HUES6 (cell line): Measurements from ENCODE around the gene PPP2R5D.

Source experiments
- H3K27ac ChIP-seq: 2 replicates; pipeline ENCODE4 v1.7.0; 2013; ENCODE audit warnings: low read depth, mild to moderate bottlenecking, low read length, inconsistent platforms
- H3K27me3 ChIP-seq: 2 replicates; pipeline ENCODE4 v1.6.1; 2013; ENCODE audit warnings: low read length; ENCODE audit not compliant: control insufficient read depth, insufficient read depth
- H3K36me3 ChIP-seq: 2 replicates; pipeline ENCODE4 v1.6.1; 2013; ENCODE audit warnings: low read length; ENCODE audit not compliant: control insufficient read depth, insufficient read depth
- H3K4me1 ChIP-seq: 2 replicates; pipeline ENCODE4 v1.6.1; 2013; ENCODE audit warnings: low read length; ENCODE audit not compliant: control insufficient read depth, insufficient read depth
- H3K4me3 ChIP-seq: 2 replicates; pipeline ENCODE4 v1.5.1; 2013; ENCODE audit warnings: low read depth, low read length
- H3K9ac ChIP-seq: one replicate; pipeline ENCODE4 v1.6.1; 2013; ENCODE audit warnings: mild to moderate bottlenecking, low read length
- H3K9me3 ChIP-seq: 2 replicates; pipeline ENCODE4 v1.6.1; 2013; ENCODE audit warnings: low read depth, low read length; ENCODE audit not compliant: control insufficient read depth, insufficient read depth

PPP2R5D gene

GRCh38 chr6:43014434-43014909 is 30.1 kb downstream of the PPP2R5D start:
- Histone ChIP-seq H3K4me1 (peaks cover 8% of the 10 kb centered on the region), H3K9me3 (no peaks in the 10 kb centered on the region), H3K27ac (no peak overlapping the region; the same call in 1 of the 2 replicates), H3K9ac (peak overlapping the region; percentile 84), H3K4me3 (peak overlapping the region; percentile 93), H3K27me3 (no peaks in the 10 kb centered on the region), H3K36me3 (peaks cover 52% of the 10 kb centered on the region)

GRCh38 chr6:43016176-43016942 is 32.0 kb downstream of the PPP2R5D start:
- Histone ChIP-seq H3K4me3 (no peak overlapping the region), H3K36me3 (peaks cover 41% of the 10 kb centered on the region), H3K9ac (no peak overlapping the region), H3K4me1 (peaks cover 13% of the 10 kb centered on the region), H3K9me3 (no peaks in the 10 kb centered on the region), H3K27ac (no peak overlapping the region), H3K27me3 (no peaks in the 10 kb centered on the region)

GRCh38 chr6:43016943-43017334 is 32.6 kb downstream of the PPP2R5D start:
- no peak overlapping the region for H3K9ac ChIP-seq
- no peak overlapping the region for H3K27ac ChIP-seq
- no peaks in the 10 kb centered on the region for H3K9me3 ChIP-seq
- peaks cover 36% of the 10 kb centered on the region for H3K36me3 ChIP-seq
- no peak overlapping the region for H3K4me3 ChIP-seq
- peaks cover 13% of the 10 kb centered on the region for H3K4me1 ChIP-seq
- no peaks in the 10 kb centered on the region for H3K27me3 ChIP-seq

GRCh38 chr6:43019152-43019551 is 34.8 kb downstream of the PPP2R5D start:
- H3K36me3 ChIP-seq = peaks cover 32% of the 10 kb centered on the region
- no peak overlapping the region for H3K9ac ChIP-seq
- no peaks in the 10 kb centered on the region for H3K27me3 ChIP-seq

GRCh38 chr6:43020052-43020705 is 35.8 kb downstream of the PPP2R5D start:
- Histone ChIP-seq H3K4me3 (0 out of 2 replicates have a peak overlapping the region, but pooled peaks have one; percentile 93), H3K27me3 (no peaks in the 10 kb centered on the region), H3K9ac (peak overlapping the region; percentile 39), H3K27ac (no peak overlapping the region), H3K9me3 (no peaks in the 10 kb centered on the region), H3K4me1 (peaks cover 5% of the 10 kb centered on the region; the same call in 1 of the 2 replicates), H3K36me3 (peaks cover 42% of the 10 kb centered on the region)

More at GRCh38 chr6:43019152-43019551, 34.8 kb downstream of the PPP2R5D start:
- Histone ChIP-seq H3K4me1 (peaks cover 5% of the 10 kb centered on the region; the same call in 1 of the 2 replicates), H3K9me3 (no peaks in the 10 kb centered on the region), H3K27ac (no peak overlapping the region), H3K4me3 (no peak overlapping the region)

GRCh38 chr6:43020847-43021246 is 36.5 kb downstream of the PPP2R5D start:
- H3K9ac ChIP-seq = peak overlapping the region; percentile 76
- peak overlapping the region; percentile 93 for H3K4me3 ChIP-seq
- H3K27me3 ChIP-seq = no peaks in the 10 kb centered on the region
- peaks cover 46% of the 10 kb centered on the region for H3K36me3 ChIP-seq
- H3K4me1 ChIP-seq = peaks cover 5% of the 10 kb centered on the region; the same call in 1 of the 2 replicates
- H3K9me3 ChIP-seq = no peaks in the 10 kb centered on the region
- H3K27ac ChIP-seq = peak overlapping the region; percentile 76

GRCh38 chr6:43021270-43022047 is 37.1 kb downstream of the PPP2R5D start, which contains the start of gene RRP36:
TSS of gene RRP36 (plus strand) at chr6:43021623. CDS start at chr6:43021655, 32 bp downstream.
- Histone ChIP-seq H3K36me3 (peaks cover 52% of the 10 kb centered on the region), H3K27ac (peak within 1 kb of the TSS; percentile 76), H3K4me3 (peak within 1 kb of the TSS; percentile 93), H3K9me3 (no peaks in the 10 kb centered on the region), H3K9ac (peak within 1 kb of the TSS; percentile 96), H3K4me1 (peaks cover 5% of the 10 kb centered on the region; the same call in 1 of the 2 replicates), H3K27me3 (no peaks in the 10 kb centered on the region)

- Histone ChIP-seq H3K4me3 (no peak overlapping the region), H3K27me3 (no peaks in the 10 kb centered on the region), H3K36me3 (peaks cover 63% of the 10 kb centered on the region), H3K9me3 (no peaks in the 10 kb centered on the region), H3K9ac (no peak overlapping the region), H3K27ac (no peak overlapping the region), H3K4me1 (peaks cover 5% of the 10 kb centered on the region; the same call in 1 of the 2 replicates)
These were observed 40.1 kb downstream of the PPP2R5D start for GRCh38 chr6:43024436-43024835.

GRCh38 chr6:43026365-43026764 is 42.0 kb downstream of the PPP2R5D start:
- Histone ChIP-seq H3K36me3 (peaks cover 67% of the 10 kb centered on the region), H3K9me3 (no peaks in the 10 kb centered on the region), H3K27ac (no peak overlapping the region), H3K4me3 (no peak overlapping the region), H3K27me3 (no peaks in the 10 kb centered on the region), H3K9ac (no peak overlapping the region), H3K4me1 (no peaks in the 10 kb centered on the region)

GRCh38 chr6:43029120-43029519 is 44.8 kb downstream of the PPP2R5D start:
- no peak overlapping the region for H3K4me3 ChIP-seq
- no peaks in the 10 kb centered on the region for H3K9me3 ChIP-seq
- H3K36me3 ChIP-seq = peaks cover 79% of the 10 kb centered on the region
- no peaks in the 10 kb centered on the region for H3K27me3 ChIP-seq
- no peak overlapping the region for H3K9ac ChIP-seq
- no peak overlapping the region for H3K27ac ChIP-seq
- H3K4me1 ChIP-seq = no peaks in the 10 kb centered on the region
